DMS79 treated with DMSO at 0.1 percent for 48 hours (cell line): ENCODE results near the gene ZNF385B.

Experiments
- DNase-seq: peaks from one replicate; lab custom pipeline; 2025; lab: John Stamatoyannopoulos, UW

The ZNF385B gene

DNA sequence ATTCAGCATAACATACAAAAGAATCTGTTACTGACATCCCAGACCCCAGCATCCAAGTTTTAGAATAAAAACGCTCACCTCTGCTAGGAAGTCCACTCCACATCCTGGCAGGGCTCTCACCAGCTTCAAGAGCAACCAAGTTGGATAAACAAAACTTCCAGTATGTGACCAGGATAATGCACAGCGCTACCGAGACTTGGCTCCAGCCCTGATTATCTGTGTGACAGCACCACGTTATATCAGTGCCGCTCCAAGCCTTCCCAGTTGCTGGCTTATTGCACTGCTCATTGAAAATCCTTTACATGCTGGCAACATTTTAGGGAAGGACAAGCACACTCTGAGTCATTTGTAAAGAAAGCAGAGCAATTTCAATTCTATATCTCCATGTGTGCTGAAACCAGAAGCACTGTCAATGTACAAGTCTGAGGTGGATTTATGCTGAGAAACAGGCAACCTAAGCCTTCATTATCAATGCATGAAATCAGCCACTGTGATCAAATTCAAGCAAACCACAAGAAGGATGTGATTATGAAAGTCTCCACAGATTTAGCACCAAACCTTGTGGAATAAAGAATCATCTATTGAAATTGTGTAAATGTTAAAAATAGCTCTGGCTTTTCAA, 115.7 kb downstream of the ZNF385B start:
- DNase-seq = no peak

DNA sequence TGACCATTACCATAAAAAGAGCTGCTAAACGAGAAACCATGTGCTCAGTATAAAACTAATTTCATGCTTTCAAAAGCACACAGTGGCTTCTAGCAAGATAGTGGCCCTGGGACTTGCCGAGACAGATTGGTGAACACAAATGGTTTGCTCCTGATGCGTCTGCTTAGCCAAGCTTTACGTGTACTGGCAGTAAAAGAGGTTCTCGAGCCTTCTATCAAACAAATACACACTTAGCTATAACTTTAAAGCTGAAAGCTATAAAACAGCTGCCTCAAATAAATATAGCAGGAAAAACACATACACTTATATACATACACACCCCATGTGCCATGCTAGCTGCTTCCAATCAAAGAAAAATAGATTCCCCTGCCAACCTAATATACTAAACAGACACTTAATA, 117.0 kb downstream of the ZNF385B start:
- no peak for DNase-seq

DNA sequence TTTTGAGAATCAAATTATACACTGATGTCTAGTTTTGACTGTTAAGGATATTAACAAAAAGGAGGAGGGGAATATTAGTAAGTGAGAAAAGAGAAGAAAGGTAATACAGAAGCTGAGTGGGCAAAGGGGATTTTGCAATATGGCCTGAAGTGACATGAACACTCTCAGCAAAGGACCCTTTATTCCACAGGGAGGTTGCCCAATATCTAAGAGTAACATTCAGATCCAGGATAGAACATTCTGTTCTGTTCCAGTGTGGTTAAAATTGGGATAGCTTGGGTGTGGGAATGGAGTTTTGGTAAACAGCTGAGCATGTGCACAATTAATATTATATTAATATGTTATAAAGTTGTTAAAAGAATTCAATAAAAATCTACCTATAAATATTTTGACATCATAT, 120.1 kb downstream of the ZNF385B start:
- no peak for DNase-seq

DNA sequence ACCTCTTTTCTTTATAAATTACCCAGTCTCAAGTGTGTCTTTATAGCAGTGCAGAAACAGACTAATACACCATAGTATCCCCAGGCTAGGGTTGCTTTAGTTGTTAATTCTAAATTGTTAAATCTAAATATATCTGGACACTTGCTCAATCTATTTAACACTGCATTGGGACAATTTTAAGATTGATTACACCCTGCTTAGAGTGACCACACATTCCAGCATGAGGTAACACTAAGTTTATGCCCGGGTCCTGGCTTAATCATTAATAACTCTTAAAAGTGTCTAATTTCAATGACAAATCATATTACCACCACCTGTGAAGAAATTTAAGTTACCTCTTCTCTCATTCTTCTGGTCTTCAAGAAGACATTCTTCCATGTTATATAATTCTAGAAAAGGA, 131.4 kb downstream of the ZNF385B start:
- DNase-seq = no peak

DNA sequence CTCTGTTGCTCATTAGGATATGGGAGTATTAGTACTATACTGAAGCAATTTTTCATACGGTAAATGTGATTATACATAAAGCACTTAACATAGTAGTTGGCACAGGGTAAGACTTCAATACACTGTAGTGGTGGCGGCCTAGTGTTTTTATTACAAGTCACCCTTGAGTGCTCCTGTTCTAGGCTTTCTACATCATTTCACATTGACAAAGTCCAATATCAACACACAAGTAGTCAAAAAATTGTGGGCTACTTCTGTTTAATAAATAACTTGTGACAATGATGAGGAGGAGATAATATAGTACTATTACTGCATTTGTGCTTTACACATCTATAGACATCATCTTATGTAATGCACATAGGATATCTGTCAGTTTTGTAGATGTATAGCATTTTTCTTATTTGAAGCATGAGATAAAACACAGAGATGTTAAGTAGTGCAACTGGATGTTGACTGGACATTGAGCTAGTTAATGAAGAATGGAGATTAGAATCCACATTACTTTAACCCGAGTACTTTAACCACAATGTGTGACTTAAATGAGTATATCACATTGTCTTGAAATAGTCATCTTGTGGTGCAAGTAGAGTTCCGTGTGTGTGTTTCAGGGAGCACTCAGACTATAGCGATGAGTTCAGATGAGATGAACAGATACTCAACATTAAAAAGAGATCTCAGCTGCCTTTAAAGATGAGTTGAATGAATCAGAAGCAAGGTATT, 134.8 kb downstream of the ZNF385B start:
- no peak for DNase-seq

DNA sequence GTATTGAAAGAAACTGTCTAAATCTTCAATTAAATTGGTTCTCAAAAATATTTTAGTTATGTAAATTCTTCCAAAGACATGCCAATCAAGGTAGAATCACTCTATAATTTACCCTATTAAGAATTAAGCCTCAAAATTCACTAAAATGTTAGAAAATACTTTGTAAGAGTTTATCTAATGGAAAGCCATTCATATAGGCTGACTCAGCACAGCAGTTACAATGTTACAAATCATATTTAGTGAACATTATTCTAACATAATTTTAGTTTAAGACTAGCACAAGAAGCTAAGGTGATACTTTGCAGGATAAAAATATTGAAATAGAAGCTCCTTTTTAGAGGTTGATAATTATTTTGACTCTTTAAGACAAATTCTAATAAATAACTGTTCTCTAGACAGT, 137.0 kb downstream of the ZNF385B start:
- no peak for DNase-seq

DNA sequence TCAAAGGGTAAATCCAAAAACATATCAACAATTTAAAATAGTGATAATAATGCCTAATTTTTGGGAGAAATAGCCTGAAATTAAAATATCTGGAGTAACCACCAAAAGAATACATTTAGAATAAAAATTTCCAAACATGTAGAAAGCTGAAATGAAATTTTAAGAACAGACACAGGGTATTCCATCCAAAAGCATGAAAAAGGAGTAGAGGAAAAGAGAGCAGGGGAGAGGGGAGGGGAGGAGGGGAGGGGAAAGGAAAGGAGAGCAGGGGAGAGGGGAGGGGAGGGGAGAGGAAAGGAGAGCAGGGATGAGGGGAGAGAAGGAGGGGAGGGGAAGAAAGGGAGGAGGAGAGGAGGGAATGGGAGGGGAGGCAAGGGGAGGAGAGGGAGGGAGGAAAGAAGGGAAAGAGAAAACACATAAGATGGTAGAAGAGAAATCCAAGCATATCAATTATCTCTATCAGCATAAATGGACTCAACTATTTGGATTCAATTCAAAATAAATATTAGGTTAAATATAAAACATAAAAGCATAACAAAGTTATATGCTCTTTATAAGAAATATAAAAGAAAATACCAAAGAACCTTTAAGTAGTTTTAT, 141.1 kb downstream of the ZNF385B start:
- no peak for DNase-seq

DNA sequence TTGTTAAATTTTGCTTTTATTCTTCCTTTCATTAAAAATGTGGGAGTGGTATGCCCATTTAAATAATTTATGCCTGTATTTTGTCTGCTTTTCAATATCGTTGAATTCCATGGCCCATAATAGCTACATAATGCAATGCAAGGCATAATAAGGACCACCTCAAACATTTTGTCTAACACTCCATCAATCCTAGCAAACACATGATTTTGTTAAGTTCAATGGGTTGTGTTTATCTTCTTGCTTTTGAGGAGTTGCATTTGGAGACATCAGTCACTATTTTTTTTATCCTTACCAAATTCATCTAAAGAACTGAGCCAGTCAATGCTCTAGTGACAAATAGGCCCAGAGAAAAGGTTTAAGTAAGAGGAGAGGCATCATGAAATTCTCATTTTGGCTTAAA, 145.5 kb downstream of the ZNF385B start:
- DNase-seq = no peak

DNA sequence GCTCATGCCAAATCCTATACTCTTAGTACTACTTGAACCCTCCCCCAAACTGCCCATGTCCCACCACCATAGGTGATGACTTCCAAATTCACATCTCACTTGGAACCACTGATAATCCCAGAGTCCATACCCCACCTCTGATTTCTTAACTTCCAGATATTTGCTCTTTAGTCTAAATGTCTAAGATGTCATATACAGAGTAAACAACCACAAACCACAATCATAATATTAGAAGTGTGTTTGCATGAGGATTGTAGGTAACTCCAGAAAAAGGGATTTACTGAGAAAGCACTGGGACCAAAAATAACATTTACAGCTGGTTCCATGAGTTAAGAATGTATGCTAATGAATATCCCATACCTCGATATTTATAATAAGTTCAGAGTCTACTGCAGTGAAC, 146.2 kb downstream of the ZNF385B start:
- no peak for DNase-seq

DNA sequence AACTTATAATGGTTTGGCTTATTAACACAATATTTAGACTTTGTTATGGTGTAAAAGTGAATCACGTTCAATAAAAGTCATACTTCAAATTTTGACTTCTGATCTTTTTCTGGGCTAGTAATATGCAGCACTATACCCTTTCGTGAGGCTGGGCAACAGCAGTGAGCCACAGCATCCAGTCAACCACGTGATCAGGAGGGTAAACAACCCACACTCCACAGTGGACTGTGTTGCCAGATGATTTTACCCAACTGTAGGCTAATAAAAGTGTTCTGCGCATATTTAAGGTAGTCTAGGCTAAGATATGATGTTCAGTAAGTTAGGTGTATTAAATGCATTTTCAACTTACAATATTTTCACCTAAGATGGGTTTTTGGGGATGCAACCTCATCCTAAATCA, 148.6 kb downstream of the ZNF385B start:
- DNase-seq = no peak

DNA sequence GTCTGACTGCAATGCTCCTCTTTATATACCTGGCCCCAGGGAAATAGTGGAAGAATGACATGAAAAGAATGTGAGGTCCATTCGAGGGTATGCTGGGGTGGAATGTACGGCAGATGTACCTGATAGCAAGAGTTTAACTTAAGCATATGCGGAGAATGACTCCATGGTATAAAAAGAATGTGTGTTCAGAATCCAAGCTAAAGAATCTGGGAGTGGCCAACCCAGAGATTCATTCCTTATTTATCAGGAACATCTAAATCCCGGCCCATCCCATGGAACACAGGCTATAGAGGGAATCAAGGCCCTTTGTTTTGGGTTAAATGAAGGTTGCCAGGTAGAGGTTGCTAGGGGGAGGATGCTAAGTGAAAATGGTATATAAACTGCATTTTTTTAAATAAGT, 150.0 kb downstream of the ZNF385B start:
- DNase-seq = no peak

DNA sequence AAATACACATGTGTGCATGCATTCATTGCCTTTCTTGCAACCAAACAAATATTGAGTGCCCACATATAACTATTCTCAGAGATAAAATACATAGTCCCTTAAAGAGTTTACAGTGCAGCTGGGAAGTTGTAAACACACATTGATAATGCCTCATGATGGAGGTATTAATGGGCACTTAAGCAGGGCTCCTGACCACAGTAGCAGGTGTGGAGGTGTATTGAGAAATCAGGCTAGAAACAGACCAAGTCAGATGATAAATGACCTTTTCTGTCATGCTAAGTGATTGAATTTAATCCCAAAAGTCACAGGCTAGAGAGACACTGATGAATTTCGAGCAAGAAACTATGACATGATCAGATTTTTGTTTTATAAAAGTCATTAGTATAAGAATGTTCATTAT, 157.7 kb downstream of the ZNF385B start:
- DNase-seq = peak; percentile 57

DNA sequence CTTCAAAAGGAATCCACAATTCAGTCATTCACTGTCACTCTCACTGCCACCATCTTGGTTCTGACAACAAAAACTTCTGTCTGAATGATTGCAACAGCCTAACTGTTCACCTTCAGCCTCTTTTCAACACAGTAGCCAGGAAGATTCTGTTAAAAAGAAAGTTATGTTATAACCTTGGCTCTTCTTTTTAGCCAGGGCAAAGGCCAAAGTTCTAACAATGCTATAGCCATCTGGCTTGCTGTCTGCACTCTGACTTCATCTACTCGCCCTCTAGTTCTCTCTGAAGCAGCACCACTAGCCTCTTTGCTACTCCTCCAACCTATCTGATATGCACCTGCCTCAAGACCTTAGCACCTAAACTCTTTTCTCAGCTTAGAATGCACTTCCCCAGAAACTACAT, 158.5 kb downstream of the ZNF385B start:
- peak; percentile 9 for DNase-seq

DNA sequence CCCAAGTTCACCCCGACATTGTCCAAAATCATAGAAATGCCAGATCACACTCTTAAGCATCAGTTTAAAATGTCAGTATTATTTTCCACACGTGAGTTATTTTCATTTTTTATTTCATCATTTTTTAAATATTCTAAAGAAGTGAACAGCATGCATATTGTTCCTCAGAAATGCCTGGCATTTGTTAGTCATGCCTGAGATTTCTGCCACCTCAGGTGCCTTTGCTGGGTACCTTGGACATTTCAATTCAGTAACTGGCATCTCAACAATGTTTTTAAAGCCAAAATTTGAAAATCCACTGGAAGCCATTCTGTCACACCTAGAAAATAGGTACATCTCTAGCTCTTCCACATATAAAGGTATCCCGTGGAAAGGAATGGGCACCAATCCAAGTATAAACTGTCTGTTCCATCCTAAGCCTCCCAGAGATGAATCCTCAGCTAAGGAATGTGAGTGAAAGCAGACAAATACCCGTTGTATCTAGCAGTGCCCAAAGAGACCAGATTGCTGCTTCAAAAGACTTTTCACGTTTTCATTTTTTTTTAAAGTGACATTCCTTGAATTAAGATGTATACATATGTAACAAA, 159.8 kb downstream of the ZNF385B start:
- no peak for DNase-seq

DNA sequence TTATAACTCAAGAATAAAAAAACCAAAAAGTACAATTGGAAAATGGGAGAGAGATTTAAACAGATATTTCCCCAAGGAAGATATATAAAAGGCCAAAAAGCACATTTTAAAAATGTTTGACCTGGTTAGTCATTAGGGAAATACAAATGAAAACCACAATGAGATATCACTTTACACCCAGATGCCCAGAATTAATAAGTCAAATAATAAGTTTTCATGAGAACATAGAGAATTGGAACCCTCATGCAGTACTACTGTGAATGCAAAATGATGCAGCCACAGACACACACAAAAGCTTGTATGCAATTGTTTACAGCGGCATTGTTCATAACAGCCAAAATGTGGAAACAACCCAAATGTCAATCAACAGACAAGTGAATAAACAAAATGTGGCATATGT, 165.9 kb downstream of the ZNF385B start:
- no peak for DNase-seq

DNA sequence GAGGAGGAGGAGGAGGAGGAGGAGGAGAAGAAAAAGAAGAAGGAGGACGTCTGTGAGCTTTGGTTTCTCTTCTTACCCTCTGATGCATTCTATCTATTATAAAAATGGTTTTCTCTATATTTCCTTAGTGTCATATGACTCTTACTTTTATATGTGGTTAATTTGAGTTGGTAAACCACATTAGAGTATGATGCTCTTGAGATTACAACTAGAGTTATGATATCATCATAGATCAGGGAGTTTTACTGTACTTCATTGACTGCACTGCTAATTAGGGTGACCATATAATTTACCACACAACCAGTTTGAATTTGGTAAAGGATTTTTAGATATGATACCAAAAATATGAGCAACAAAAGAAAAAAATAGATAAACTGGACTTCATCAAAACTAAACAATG, 166.4 kb downstream of the ZNF385B start:
- no peak for DNase-seq

DNA sequence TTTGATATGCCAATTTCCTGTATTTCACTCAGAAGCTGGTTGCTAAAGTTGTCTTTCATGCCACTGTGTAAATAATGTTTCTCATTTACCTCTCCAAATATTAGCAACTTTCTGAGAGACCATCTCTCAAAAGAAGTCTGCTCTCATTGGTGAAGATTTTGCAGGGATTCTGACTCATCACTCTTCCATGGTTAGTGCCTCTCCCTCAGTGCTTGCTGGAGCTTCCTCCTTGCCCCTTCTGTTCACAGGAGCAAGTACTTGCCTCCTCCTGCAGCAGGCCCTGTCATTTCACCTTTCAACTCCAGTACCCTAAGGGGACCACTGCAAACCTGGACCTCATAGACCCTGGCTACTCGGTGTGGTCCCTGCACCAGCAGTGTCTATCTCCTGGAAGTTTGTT, 168.8 kb downstream of the ZNF385B start:
- DNase-seq = no peak

DNA sequence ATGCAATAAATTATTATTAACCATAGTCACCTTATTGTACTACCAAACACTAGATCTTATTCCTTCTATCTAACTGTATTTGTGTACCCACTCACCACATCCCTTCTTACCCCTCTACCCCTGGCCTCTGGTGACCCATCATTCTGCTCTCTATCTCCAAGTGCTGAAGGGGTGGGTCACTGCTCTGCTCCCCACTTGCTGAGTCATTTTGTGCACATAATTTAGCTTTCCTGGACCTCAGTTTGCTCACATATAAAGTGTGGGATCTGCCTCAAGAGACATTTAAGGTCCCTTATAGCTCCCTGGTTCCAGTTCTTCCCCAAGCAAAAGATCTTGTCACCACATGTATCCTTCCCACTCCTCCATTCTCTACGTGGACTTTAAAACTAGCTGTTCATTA, 169.4 kb downstream of the ZNF385B start:
- DNase-seq = no peak

DNA sequence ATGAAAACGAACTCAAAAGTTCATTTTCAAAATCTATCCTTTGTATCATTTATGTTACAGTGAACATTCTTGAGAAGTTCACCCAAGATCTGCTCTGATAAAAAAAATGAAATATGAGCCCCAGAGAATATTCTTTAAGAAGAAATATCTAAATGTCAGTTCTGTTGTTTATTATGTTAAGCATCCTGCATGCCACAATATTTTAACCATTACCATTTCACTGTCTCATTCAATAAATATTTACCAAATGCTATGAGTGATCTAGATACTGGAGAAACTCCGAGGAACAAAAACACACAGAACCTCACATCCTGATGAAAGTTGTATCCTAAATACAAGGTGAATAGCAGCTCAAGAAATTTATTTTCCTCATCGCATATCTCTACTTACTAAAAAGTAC, 170.2 kb downstream of the ZNF385B start:
- no peak for DNase-seq

DNA sequence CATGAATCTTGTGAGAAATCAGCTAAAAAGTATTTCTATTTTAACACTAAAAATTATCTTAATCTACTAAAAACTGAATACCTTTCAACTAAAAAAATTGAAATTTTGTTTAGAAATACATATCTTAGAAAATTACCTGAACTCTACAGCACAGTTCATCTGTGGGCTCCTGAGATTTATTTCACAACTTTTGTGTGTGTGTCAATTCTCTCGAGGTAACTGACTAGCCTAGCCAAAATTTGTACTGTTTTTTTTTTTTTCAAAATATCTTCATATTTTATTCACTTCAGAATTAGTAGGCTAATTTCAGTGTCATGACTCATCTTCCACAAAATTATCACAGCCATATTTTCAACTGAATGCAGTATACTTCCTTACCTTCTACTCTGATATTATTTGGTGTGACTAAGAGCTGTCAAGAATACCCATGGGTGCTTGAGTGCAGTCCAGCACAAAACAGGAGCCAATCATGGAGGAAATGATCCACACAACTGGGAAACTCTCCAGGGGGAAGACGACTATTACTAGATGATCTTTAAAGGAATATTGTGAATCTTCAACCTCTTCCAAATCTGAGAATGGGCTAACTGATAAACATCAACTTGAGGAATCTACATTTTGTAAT, 174.6 kb downstream of the ZNF385B start:
- no peak for DNase-seq

DNA sequence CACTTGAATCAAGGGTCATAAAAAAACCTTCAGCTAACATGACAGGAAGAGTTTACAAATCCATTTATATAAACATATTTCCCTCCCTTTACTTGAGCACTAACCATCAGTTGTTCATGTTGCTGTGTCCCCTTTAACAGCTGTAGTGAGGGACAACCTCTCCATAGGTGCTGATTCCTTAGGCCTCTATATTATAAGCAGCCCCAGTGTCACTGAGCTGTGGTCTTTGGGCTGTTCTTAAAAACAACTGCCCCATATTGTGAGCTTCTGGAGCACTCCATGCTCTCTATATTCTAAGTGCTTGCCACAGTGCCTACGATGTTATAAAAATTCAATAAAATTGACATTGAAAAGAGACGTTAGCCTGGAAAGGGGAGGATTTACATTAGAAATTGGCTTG, 175.3 kb downstream of the ZNF385B start:
- DNase-seq = no peak

DNA sequence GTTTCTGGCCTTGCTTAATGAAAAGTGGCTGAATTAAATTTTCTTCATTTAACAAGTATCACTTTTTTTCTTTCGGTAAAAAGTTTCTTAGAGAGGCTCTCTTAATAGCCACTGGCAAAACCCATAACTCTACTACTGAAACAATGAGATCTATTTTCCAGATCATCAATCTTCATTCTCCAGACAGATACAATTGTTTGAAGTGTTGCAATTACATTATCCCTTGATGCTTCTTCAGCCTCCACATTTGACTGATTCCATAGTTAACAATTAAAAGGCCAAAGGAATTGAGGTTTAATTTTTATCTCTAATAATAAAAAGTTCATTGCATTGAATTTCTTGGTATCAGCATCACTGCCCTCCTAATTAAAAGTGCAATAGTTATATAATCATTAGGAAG, 176.3 kb downstream of the ZNF385B start:
- no peak for DNase-seq

DNA sequence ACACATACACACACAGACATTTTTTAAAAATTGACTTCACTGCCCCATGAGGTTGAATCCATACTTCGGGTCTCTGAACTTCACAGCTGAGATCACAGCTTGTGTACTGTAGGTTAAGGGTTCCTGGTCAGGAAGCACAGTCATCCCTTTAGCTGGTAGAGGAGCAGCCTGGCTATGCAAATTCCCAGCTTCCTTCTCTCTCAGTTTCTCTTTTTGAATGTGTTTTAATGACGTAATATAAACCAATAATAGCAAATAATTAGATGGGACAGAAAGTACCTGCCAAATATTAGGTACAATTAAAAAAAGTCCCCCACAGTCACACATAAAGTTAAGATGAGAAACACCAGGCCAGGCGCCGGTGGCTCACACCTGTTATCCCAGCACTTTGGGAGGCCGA, 178.7 kb downstream of the ZNF385B start:
- DNase-seq = no peak
